ENCODE measurements around the gene ACTL7A. TPM values are rescaled to one million over a fixed set of nuclear protein-coding genes. Genes with fewer than 3 reads are reported as not detected.

ACTL7A gene
- total RNA-seq, 4 donors from 2014 or later, result 0.67 TPM; not detected in 3

DNA sequence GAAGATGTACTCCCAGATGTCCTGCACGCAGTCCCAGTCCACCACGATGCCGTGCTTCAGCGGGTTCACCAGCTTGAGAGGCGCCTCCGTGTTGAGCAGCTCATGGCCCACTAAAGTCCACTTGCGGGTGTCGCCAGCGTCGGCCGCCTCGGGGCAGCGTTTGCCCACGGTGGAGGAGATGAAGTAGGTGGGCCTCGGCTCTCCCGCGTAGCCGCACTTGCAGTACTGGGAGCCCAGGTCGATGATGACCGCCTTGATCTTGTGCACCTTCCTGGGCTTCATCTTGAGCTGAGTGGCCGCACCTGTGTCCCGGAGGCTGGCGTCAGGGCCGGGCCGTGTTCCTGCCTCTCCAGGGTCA, 6.6 kb upstream of the ACTL7A start:
- H3K27ac ChIP-seq, result no peak overlapping the region
- DNase-seq, result no peak

DNA sequence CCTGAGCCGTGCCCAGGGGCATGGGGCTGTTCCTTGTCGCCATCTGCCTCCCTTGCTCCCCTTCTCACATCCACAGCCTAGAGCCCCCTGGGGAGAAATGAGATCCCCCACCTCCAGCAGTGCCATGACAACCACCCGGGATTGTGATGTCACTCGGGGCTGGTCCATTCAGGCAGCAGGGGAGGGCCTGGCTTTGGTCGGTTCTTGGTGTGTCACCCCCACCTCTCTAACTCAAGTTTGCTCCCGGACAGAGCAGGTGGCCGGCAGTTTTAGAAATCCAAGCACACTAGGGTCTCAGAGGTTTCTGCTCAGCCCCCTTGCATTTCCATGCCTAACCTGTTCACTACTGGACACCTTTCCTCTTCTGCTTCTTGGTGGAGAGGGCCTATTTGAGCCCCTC, 6.2 kb upstream of the ACTL7A start, which contains the start of gene ACTL7B:
TSS of gene ACTL7B (minus strand) at position 99 of the 400 bp plus-strand sequence. CDS start at position 43, 56 bp downstream.
- H3K4me3 ChIP-seq (replicated peaks in 1 of 3), result no peak within 1 kb of the TSS
- WGBS, 2 donors, result 81 to 97% methylated on average over 5 to 7 of the region's 7 CpGs
- intact Hi-C loops (cut with DNase I), result no loop called here
- H3K27me3 ChIP-seq, result no peaks in the 10 kb centered on the region
- H3K9me3 ChIP-seq, result no peaks in the 10 kb centered on the region
- TF ChIP-seq POLR2A (IDR thresholded peaks at IDR 0.05), result no peak
- TF ChIP-seq, protein P1, sequence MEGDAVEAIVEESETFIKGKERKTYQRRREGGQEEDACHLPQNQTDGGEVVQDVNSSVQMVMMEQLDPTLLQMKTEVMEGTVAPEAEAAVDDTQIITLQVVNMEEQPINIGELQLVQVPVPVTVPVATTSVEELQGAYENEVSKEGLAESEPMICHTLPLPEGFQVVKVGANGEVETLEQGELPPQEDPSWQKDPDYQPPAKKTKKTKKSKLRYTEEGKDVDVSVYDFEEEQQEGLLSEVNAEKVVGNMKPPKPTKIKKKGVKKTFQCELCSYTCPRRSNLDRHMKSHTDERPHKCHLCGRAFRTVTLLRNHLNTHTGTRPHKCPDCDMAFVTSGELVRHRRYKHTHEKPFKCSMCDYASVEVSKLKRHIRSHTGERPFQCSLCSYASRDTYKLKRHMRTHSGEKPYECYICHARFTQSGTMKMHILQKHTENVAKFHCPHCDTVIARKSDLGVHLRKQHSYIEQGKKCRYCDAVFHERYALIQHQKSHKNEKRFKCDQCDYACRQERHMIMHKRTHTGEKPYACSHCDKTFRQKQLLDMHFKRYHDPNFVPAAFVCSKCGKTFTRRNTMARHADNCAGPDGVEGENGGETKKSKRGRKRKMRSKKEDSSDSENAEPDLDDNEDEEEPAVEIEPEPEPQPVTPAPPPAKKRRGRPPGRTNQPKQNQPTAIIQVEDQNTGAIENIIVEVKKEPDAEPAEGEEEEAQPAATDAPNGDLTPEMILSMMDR (IDR thresholded peaks at IDR 0.05), result no peak
- DNase-seq, result no peak
- no peaks in the 10 kb centered on the region for H3K36me3 ChIP-seq
- no peak within 1 kb of the TSS for H3K27ac ChIP-seq
- peaks cover 4% of the 10 kb centered on the region in 2 donors for H3K4me1 ChIP-seq

More for the DNA sequence above, 6.6 kb upstream of the ACTL7A start:
- intact Hi-C loops (cut with DNase I), result no loop called here
- Histone ChIP-seq H3K9me3 (no peaks in the 10 kb centered on the region), H3K4me1 (peaks cover 4 to 5% of the 10 kb centered on the region in 2 donors), H3K27me3 (no peaks in the 10 kb centered on the region), H3K36me3 (no peaks in the 10 kb centered on the region), H3K4me3 (replicated peaks in 1 of 3) (no peak overlapping the region)
- 87 to 96% methylated on average over 19 to 25 of the region's 25 CpGs for WGBS, 2 donors
- TF ChIP-seq, protein P1 (IDR thresholded peaks at IDR 0.05), result no peak
- TF ChIP-seq POLR2A (IDR thresholded peaks at IDR 0.05), result no peak

GRCh38 chr9:108857572-108857971, 4.5 kb upstream of the ACTL7A start:
- Histone ChIP-seq H3K4me3 (replicated peaks in 1 of 3) (no peak overlapping the region), H3K27me3 (no peaks in the 10 kb centered on the region), H3K4me1 (no peaks in the 10 kb centered on the region), H3K36me3 (no peaks in the 10 kb centered on the region), H3K27ac (no peak overlapping the region), H3K9me3 (no peaks in the 10 kb centered on the region)
- no peak for DNase-seq
- WGBS, 2 donors, result 90 to 94% methylated on average over 6 of the region's 6 CpGs
- intact Hi-C loops (cut with DNase I), result no loop called here
- TF ChIP-seq, protein P1 (IDR thresholded peaks at IDR 0.05), result no peak
- no peak for TF ChIP-seq POLR2A (IDR thresholded peaks at IDR 0.05)

DNA sequence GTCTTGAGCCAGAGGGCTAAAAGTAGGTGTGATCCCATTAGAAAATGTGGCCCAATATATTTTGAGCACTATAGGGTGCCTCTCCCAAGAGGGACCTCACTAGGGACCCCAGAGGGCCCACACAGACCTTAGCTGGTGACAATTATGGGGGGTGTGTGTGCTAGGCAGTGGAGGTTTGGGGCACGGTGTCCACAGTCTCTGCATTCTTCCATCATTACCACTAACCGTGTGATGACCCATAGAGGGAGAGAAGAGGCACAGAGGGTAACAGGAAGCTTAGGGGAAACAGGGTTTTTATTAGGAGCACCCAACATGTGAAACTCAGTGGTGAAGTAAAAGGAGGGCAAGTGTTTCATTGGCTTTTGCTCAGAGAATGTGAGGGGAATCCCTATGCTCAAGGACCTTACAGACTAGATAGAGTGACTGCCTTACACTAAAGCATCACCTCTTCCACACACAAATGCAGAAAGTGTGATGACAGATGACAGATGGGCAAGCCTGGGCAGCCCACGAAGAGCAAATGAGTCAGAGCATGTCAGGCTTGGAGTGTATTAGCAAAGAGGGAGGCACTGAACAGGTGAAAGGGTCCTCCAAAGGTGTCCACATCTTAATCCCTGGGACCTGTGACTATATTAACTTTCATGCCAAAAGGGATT, 2.5 kb upstream of the ACTL7A start:
- 79 to 88% methylated on average over 3 of the region's 3 CpGs for WGBS, 2 donors
- H3K36me3 ChIP-seq, result no peaks in the 10 kb centered on the region
- intact Hi-C loops (cut with DNase I), result loop anchor here (10.0 kb wide), 1 partner anchor 55 kb away; no protein-coding TSS in a partner anchor
- H3K4me1 ChIP-seq, result no peaks in the 10 kb centered on the region
- H3K27ac ChIP-seq, result no peak overlapping the region
- DNase-seq, result no peak
- TF ChIP-seq, protein P1 (IDR thresholded peaks at IDR 0.05), result no peak
- no peak for TF ChIP-seq POLR2A (IDR thresholded peaks at IDR 0.05)
- H3K27me3 ChIP-seq, result no peaks in the 10 kb centered on the region
- no peak overlapping the region for H3K4me3 ChIP-seq (replicated peaks in 1 of 3)
- no peaks in the 10 kb centered on the region for H3K9me3 ChIP-seq

GRCh38 chr9:108860354-108860753, 1.7 kb upstream of the ACTL7A start:
- 84 to 93% methylated on average over 4 of the region's 4 CpGs for WGBS, 2 donors
- no peaks in the 10 kb centered on the region for H3K9me3 ChIP-seq
- H3K36me3 ChIP-seq, result no peaks in the 10 kb centered on the region
- no peaks in the 10 kb centered on the region for H3K4me1 ChIP-seq
- no peaks in the 10 kb centered on the region for H3K27me3 ChIP-seq
- no peak for DNase-seq
- intact Hi-C loops (cut with DNase I), result loop anchor here (10.0 kb wide), 1 partner anchor 56 kb away; no protein-coding TSS in a partner anchor
- no peak for TF ChIP-seq POLR2A (IDR thresholded peaks at IDR 0.05)
- TF ChIP-seq, protein P1 (IDR thresholded peaks at IDR 0.05), result no peak
- no peak overlapping the region for H3K4me3 ChIP-seq (replicated peaks in 1 of 3)
- H3K27ac ChIP-seq, result no peak overlapping the region

Measured in thyroid gland (tissue), 4 donors.